Fibroblast of lung (primary cell): ENCODE results near the gene GLDC.

Experiments used
- EZH2 ChIP-seq: IDR thresholded peaks from 2 replicates; pipeline ENCODE4 v1.5.1; 2012; ENCODE audit warnings: low read length, control low read depth, mild to moderate bottlenecking; ENCODE audit errors: missing control alignments
- TF ChIP-seq, protein P1 (sequence below), 2 donors: IDR thresholded peaks in 1 of 2; conservative IDR thresholded peaks in 1 of 2; 1 replicate in 1 of 2; 2 replicates in 1 of 2; pipeline ENCODE4 v1.5.1; 2011 to 2012; ENCODE audit warnings: low read length in 2 of 2, control low read depth in 1 of 2, inconsistent platforms in 1 of 2, low read depth in 1 of 2, mild to moderate bottlenecking in 1 of 2

DNA sequence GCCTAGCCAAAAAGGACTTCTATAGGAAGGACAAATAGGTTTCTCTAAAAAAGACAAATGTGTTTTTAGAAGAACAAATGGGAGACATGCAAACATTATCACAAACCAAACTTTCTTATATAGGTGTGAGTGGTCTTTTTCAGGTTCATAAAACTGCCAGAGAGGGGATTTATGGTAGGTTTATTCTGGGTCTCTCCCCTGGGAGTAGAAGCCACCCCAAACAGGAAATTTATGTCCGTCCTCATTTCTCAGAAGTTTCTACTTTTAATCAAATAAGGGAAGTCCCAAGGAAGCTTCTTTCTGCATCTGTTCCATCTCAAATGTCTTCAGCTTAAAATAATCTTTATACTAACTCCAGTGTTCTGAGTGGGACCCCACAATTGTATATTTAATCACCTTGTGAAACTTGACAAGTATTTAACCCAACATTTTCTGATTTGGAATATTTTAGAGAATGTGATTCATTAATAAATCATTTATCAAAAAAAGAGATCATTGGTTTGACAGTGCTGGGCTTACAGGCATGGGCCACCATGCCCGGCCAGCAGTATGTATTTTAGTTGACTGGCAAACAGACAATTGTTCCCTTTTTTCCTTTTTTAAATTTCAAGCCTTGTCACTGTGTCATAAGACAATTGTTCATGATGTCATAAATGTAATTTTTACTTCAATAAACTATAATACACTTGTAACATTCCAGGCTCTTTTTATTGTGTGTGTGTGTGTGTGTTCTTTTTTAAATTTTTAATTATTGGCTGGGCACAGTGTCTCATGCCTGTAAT, 44.6 kb upstream of the GLDC start:
- TF ChIP-seq, protein P1, sequence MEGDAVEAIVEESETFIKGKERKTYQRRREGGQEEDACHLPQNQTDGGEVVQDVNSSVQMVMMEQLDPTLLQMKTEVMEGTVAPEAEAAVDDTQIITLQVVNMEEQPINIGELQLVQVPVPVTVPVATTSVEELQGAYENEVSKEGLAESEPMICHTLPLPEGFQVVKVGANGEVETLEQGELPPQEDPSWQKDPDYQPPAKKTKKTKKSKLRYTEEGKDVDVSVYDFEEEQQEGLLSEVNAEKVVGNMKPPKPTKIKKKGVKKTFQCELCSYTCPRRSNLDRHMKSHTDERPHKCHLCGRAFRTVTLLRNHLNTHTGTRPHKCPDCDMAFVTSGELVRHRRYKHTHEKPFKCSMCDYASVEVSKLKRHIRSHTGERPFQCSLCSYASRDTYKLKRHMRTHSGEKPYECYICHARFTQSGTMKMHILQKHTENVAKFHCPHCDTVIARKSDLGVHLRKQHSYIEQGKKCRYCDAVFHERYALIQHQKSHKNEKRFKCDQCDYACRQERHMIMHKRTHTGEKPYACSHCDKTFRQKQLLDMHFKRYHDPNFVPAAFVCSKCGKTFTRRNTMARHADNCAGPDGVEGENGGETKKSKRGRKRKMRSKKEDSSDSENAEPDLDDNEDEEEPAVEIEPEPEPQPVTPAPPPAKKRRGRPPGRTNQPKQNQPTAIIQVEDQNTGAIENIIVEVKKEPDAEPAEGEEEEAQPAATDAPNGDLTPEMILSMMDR (conservative IDR thresholded peaks at IDR 0.05 in 1 of 2, IDR thresholded peaks at IDR 0.05 in 1 of 2; ENCODE audit: low read depth in 1 of 2, low read length in 2 of 2), result no peak
- TF ChIP-seq EZH2, result no peak
